Neural cell (in vitro differentiated cells): ENCODE data around the gene FADS3. TPM values are rescaled to one million over a fixed set of nuclear protein-coding genes. Genes with fewer than 3 reads are reported as not detected.

Experiments used
- H2AFZ ChIP-seq: fragments of 200-600, 300-800 bp; sonication (generic), shearing (Covaris generic); 2 replicates; pipeline ENCODE4 v1.6.0; 2014; ENCODE audit warnings: low read depth, mild to moderate bottlenecking, antibody characterized with exemption, low read length, moderate library complexity
- H3F3A ChIP-seq: fragments of 200-600 bp; shearing (Covaris generic); 2 replicates; pipeline ENCODE4 v1.6.1; 2016; ENCODE audit warnings: mild to moderate bottlenecking, moderate library complexity, mixed read lengths, antibody characterized with exemption, low read length; ENCODE audit not compliant: insufficient read depth, poor library complexity, severe bottlenecking
- H3K27ac ChIP-seq: fragments of 200-600, 300-800 bp; sonication (generic), shearing (Covaris generic); 2 replicates; pipeline ENCODE4 v1.5.1; 2014; ENCODE audit warnings: mild to moderate bottlenecking, low read length, moderate library complexity
- H3K27me3 ChIP-seq: fragments of 300-800, 200-600 bp; sonication (generic), shearing (Covaris generic); 2 replicates; pipeline ENCODE4 v1.6.0; 2014; ENCODE audit warnings: mild to moderate bottlenecking, low read depth, low read length, moderate library complexity; ENCODE audit not compliant: insufficient read depth
- H3K36me3 ChIP-seq: fragments of 300-800, 200-600 bp; sonication (generic), shearing (Covaris generic); 2 replicates; pipeline ENCODE4 v1.5.1; 2014; ENCODE audit warnings: mild to moderate bottlenecking, antibody characterized with exemption, low read length, moderate library complexity; ENCODE audit not compliant: insufficient read depth
- H3K4me2 ChIP-seq: fragments of 300-800, 200-600 bp; sonication (generic), shearing (Covaris generic); 2 replicates; pipeline ENCODE4 v1.6.0; 2014; ENCODE audit warnings: mild to moderate bottlenecking, low read length
- H3K4me3 ChIP-seq: fragments of 300-800, 200-600 bp; sonication (generic), shearing (Covaris generic); 2 replicates; pipeline ENCODE4 v1.5.1; 2014; ENCODE audit warnings: mild to moderate bottlenecking, low read length, moderate library complexity
- H3K79me2 ChIP-seq: fragments of 200-600 bp; shearing (Covaris generic); replicated peaks from 2 replicates; pipeline ENCODE4 v1.6.0; 2014; ENCODE audit warnings: mild to moderate bottlenecking, low read length, moderate library complexity; ENCODE audit not compliant: insufficient read depth
- H3K9ac ChIP-seq: fragments of 300-800, 200-600 bp; sonication (generic), shearing (Covaris generic); 2 replicates; pipeline ENCODE4 v1.6.1; 2016; ENCODE audit warnings: mild to moderate bottlenecking, low read length, mixed read lengths
- H3K9me2 ChIP-seq: fragments of 200-600 bp; shearing (Covaris generic); 2 replicates; pipeline ENCODE4 v1.6.1; 2016; ENCODE audit warnings: mild to moderate bottlenecking, low read length, mixed read lengths; ENCODE audit not compliant: insufficient read depth
- H3K9me3 ChIP-seq: fragments of 200-600, 300-800 bp; sonication (generic), shearing (Covaris generic); 2 replicates; pipeline ENCODE4 v1.6.1; 2016; ENCODE audit warnings: mild to moderate bottlenecking, mixed run types, low read length, moderate library complexity, mixed read lengths
- H4K20me1 ChIP-seq: fragments of 200-600 bp; shearing (Covaris generic); 2 replicates; pipeline ENCODE4 v1.6.1; 2016; ENCODE audit warnings: mild to moderate bottlenecking, mixed run types; ENCODE audit not compliant: insufficient read depth
- CTCF ChIP-seq: fragments of 450-650 bp; IDR thresholded peaks from 2 replicates; pipeline ENCODE4 v1.5.1; 2014; ENCODE audit warnings: antibody characterized with exemption, mild to moderate bottlenecking, moderate library complexity; ENCODE audit not compliant: poor library complexity, severe bottlenecking
- EP300 ChIP-seq: fragments of 450-650 bp; conservative IDR thresholded peaks from 2 replicates; pipeline ENCODE4 v1.6.1; 2014; ENCODE audit warnings: antibody characterized with exemption, mild to moderate bottlenecking, moderate library complexity; ENCODE audit not compliant: poor library complexity, severe bottlenecking
- EZH2 ChIP-seq: fragments of 200-600, 300-800 bp; shearing (Covaris generic), sonication (generic); IDR thresholded peaks from 2 replicates; pipeline ENCODE4 v1.6.1; 2014; ENCODE audit warnings: antibody characterized with exemption, low read length, borderline replicate concordance, mild to moderate bottlenecking; ENCODE audit not compliant: insufficient read depth, poor library complexity, severe bottlenecking
- MXI1 ChIP-seq: fragments of 450-650 bp; conservative IDR thresholded peaks from 2 replicates; pipeline ENCODE4 v1.6.1; 2014; ENCODE audit warnings: antibody characterized with exemption, mild to moderate bottlenecking; ENCODE audit not compliant: poor library complexity, severe bottlenecking
- POLR2AphosphoS5 ChIP-seq: IDR thresholded peaks from 2 replicates; pipeline ENCODE4 v1.6.1; 2012
- RAD21 ChIP-seq: fragments of 450-650 bp; conservative IDR thresholded peaks from 2 replicates; pipeline ENCODE4 v1.6.1; 2014; ENCODE audit warnings: antibody characterized with exemption, mild to moderate bottlenecking, moderate library complexity
- REST ChIP-seq: IDR thresholded peaks from 2 replicates; pipeline ENCODE4 v1.6.1; 2012; ENCODE audit warnings: borderline replicate concordance
- SMC3 ChIP-seq: fragments of 450-650 bp; conservative IDR thresholded peaks from 2 replicates; pipeline ENCODE4 v1.6.1; 2014; ENCODE audit warnings: antibody characterized with exemption, mild to moderate bottlenecking, moderate library complexity; ENCODE audit not compliant: poor library complexity
- TAF1 ChIP-seq: IDR thresholded peaks from 2 replicates; pipeline ENCODE4 v1.6.1; 2012; ENCODE audit warnings: low read depth
- polyA plus RNA-seq: library from polyadenylated mRNA; depleted of rRNA; stranded (reverse); fragments of >200 nt; gene quantifications from 2 replicates; pipeline ENCODE4 v1.2.3, GENCODE V29; 2014

Gene FADS3
- polyA plus RNA-seq, 1 donor from 2014 or later, result 35.4 TPM

DNA sequence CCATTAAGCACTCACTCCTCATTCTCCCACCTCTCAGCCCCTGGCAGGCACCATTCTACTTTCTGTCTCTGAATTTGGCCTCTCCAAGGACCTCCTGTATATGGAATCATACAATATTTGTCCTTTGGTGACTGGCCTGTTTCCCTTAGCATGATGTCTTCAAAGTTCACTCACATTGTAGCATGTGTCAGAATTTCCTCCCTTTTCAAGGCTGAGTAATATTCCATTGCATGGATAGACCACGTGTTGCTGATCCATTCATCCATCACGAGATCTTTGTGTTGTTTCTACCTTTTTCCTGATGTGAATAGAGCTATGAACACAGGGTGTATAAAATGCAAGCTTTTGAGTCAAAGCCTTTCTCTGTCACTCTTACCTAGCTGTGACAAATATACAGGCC lies 51.6 kb downstream of the FADS3 start:
- no peak for TF ChIP-seq MXI1
- TF ChIP-seq CTCF, result no peak
- TF ChIP-seq TAF1, result no peak
- TF ChIP-seq POLR2AphosphoS5, result no peak
- TF ChIP-seq EP300, result no peak
- no peak for TF ChIP-seq RAD21
- no peak for TF ChIP-seq SMC3
- no peak for TF ChIP-seq REST
- TF ChIP-seq EZH2, result no peak
- Histone ChIP-seq H3K27ac (no peak overlapping the region), H3K27me3 (no peaks in the 10 kb centered on the region), H4K20me1 (peaks cover 4% of the 10 kb centered on the region), H2AFZ (no peak overlapping the region), H3K9ac (no peak overlapping the region), H3K4me2 (no peak overlapping the region), H3K79me2 (peaks cover 38% of the 10 kb centered on the region), H3K9me2 (no peaks in the 10 kb centered on the region), H3K4me3 (no peak overlapping the region), H3K9me3 (no peaks in the 10 kb centered on the region), H3K36me3 (peaks cover 20% of the 10 kb centered on the region), H3F3A (no peaks in the 10 kb centered on the region)

DNA sequence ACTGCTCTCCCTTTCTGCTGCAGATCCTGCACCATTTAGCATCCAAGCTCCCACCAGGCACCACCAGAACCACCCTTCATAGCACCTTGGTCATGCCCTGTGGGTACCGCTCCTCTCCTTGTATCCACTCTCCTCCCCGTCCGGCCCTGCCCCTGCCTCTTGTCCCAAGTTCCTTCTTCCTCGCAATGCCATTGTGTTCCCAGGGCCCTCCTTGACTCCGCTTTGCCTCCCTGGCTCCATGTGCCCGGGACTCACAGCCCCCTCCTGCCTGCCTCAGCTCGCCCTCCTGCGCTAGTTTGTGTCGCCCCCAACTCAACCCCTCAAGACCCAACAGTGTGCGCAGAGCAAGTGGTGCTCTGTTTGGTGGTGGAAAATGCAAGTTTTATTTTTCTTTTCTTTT lies 52.4 kb downstream of the FADS3 start:
- peaks cover 4% of the 10 kb centered on the region for H4K20me1 ChIP-seq

More for the DNA sequence above, 52.4 kb downstream of the FADS3 start:
- H3K79me2 ChIP-seq, result peaks cover 47% of the 10 kb centered on the region
- H3K9ac ChIP-seq, result no peak overlapping the region
- H3K27me3 ChIP-seq, result no peaks in the 10 kb centered on the region
- H3K27ac ChIP-seq, result no peak overlapping the region
- peaks cover 20% of the 10 kb centered on the region for H3K36me3 ChIP-seq
- H3K4me2 ChIP-seq, result no peak overlapping the region
- H3K9me2 ChIP-seq, result no peaks in the 10 kb centered on the region
- no peaks in the 10 kb centered on the region for H3F3A ChIP-seq
- TF ChIP-seq SMC3 (no peak), CTCF (no peak), REST (no peak), EP300 (no peak), MXI1 (no peak), RAD21 (no peak), EZH2 (no peak), TAF1 (no peak), POLR2AphosphoS5 (no peak)
- no peak overlapping the region for H2AFZ ChIP-seq
- H3K4me3 ChIP-seq, result no peak overlapping the region
- H3K9me3 ChIP-seq, result no peaks in the 10 kb centered on the region
